HCT116 (cell line): ENCODE data around the gene PREB. TPM values are rescaled to one million over a fixed set of nuclear protein-coding genes. Genes with fewer than 3 reads are reported as not detected.
A peak's percentile ranks its signal among the peaks of the same experiment; 100 is the strongest.
"Not testable (repeated sequence)": the region's sequence is repeated elsewhere in the genome, so short reads cannot be mapped to it uniquely, and the experiment has no call there.

Experiments
- ATAC-seq: fragments of 200-7000 bp; cut with Tn5 transposase; 2 replicates; pipeline ENCODE4 v1.9.1; 2020; ENCODE audit warnings: mild to moderate bottlenecking, moderate library complexity
- BruUV-seq: library from RNA; stranded (reverse); fragments of 400-500 nt; replicated peaks from 2 replicates; lab custom pipeline; 2021; lab: Mats Ljungman, UMichigan
- CTCF ChIA-PET: fragments of 300-600 bp; sonication (Branson Sonifier 250); formaldehyde crosslinking; loops from one replicate; lab custom pipeline; 2021; ENCODE audit warnings: antibody characterized with exemption; lab: Charles Lee
- POLR2A ChIA-PET: fragments of 300-600, 350-600 bp; sonication (Branson Sonifier 250); formaldehyde crosslinking; loops from one replicate; lab custom pipeline; 2021; ENCODE audit warnings: antibody characterized with exemption; lab: Charles Lee
- RAD21 ChIA-PET, 2 experiments: fragments of 300-600 bp; sonication (Branson Sonifier 250); formaldehyde crosslinking; loops; one replicate each; lab custom pipeline; 2023; ENCODE audit warnings: low total read pairs in 2 of 2; ENCODE audit not compliant: uncharacterized antibody in 2 of 2, unreplicated experiment in 2 of 2, low non-redundant PET in 1 of 2; lab: Charles Lee
- DNase-seq: peaks from one replicate; pipeline ENCODE4 v3.0.0-alpha.2; 2010; ENCODE audit warnings: low read depth, low spot score
- H2AFZ ChIP-seq: fragments of 200-600 bp; shearing (Covaris generic), sonication (generic); 2 replicates; pipeline ENCODE4 v1.6.1; 2017; ENCODE audit warnings: low read depth, mixed run types, mixed read lengths, antibody characterized with exemption, low read length; ENCODE audit not compliant: poor library complexity, severe bottlenecking
- H3K27ac ChIP-seq: 2 replicates; pipeline ENCODE4 v1.5.1; 2012; ENCODE audit warnings: low read depth, low read length
- H3K27me3 ChIP-seq: fragments of 200-600 bp; sonication (generic); 2 replicates; pipeline ENCODE4 v1.6.1; 2016; ENCODE audit warnings: mixed run types, low read length, mixed read lengths; ENCODE audit not compliant: insufficient read depth
- H3K36me3 ChIP-seq, 2 experiments: fragments of 200-500 bp in 1 of 2; fragments of 200-600 bp in 1 of 2; sonication (Bioruptor generic) in 1 of 2; sonication (generic) in 1 of 2; 2 replicates each; pipeline versions ENCODE4 v1.5.1 to v1.6.1; 2014 to 2016; ENCODE audit warnings: low read length in 2 of 2, inconsistent platforms in 1 of 2, mixed read lengths in 1 of 2, mixed run types in 1 of 2; ENCODE audit not compliant: insufficient read depth in 2 of 2, control insufficient read depth in 1 of 2
- H3K4me1 ChIP-seq, 2 experiments: fragments of 200-600 bp in 1 of 2; sonication (generic) in 1 of 2; 2 replicates each; pipeline versions ENCODE4 v1.5.1 to v1.6.1; 2012 to 2017; ENCODE audit warnings: low read length in 2 of 2, inconsistent platforms in 1 of 2, mild to moderate bottlenecking in 1 of 2, mixed read lengths in 1 of 2, mixed run types in 1 of 2, moderate library complexity in 1 of 2; ENCODE audit not compliant: insufficient read depth in 2 of 2, control insufficient read depth in 1 of 2
- H3K4me2 ChIP-seq: fragments of 200-600 bp; sonication (generic); 2 replicates; pipeline ENCODE4 v1.6.1; 2017; ENCODE audit warnings: mixed run types, low read length, mixed read lengths
- H3K4me3 ChIP-seq, 2 experiments: fragments of 200-600 bp in 1 of 2; sonication (generic) in 1 of 2; replicated peaks in 1 of 2; 2 replicates each; pipeline ENCODE4 v1.5.1; 2011 to 2016; ENCODE audit warnings: low read length in 2 of 2, control low read depth in 1 of 2, low read depth in 1 of 2, mild to moderate bottlenecking in 1 of 2, mixed read lengths in 1 of 2, mixed run types in 1 of 2
- H3K79me2 ChIP-seq: fragments of 200-600 bp; sonication (generic); 2 replicates; pipeline ENCODE4 v1.6.1; 2017; ENCODE audit warnings: mild to moderate bottlenecking, mixed run types, low read length, moderate library complexity, mixed read lengths; ENCODE audit not compliant: insufficient read depth
- H3K9ac ChIP-seq: fragments of 200-600 bp; sonication (generic); 2 replicates; pipeline ENCODE4 v1.6.1; 2016; ENCODE audit warnings: low read length, mixed read lengths
- H3K9me2 ChIP-seq: fragments of 200-600 bp; sonication (generic), shearing (Covaris generic); 2 replicates; pipeline ENCODE4 v1.6.1; 2017; ENCODE audit warnings: mixed run types, mild to moderate bottlenecking, moderate library complexity; ENCODE audit not compliant: insufficient read depth
- H3K9me3 ChIP-seq, 2 experiments: fragments of 200-500 bp in 1 of 2; fragments of 200-600 bp in 1 of 2; sonication (Bioruptor generic) in 1 of 2; sonication (generic) in 1 of 2; 2 replicates each; pipeline ENCODE4 v1.6.1; 2014 to 2017; ENCODE audit warnings: low read length in 2 of 2, mixed read lengths in 2 of 2, inconsistent platforms in 1 of 2, low read depth in 1 of 2, mild to moderate bottlenecking in 1 of 2, mixed run types in 1 of 2, moderate library complexity in 1 of 2; ENCODE audit not compliant: control insufficient read depth in 1 of 2, insufficient read depth in 1 of 2
- H4K20me1 ChIP-seq: fragments of 200-600 bp; sonication (generic), shearing (Covaris generic); 2 replicates; pipeline ENCODE4 v1.6.1; 2017; ENCODE audit warnings: mixed run types, mild to moderate bottlenecking, moderate library complexity; ENCODE audit not compliant: insufficient read depth
- CBX3 ChIP-seq: IDR thresholded peaks from 2 replicates; pipeline ENCODE4 v1.6.1; 2012; ENCODE audit warnings: low read depth
- EGR1 ChIP-seq: IDR thresholded peaks from 2 replicates; pipeline ENCODE4 v1.6.1; 2012; ENCODE audit warnings: low read depth
- RAD21 ChIP-seq: IDR thresholded peaks from 2 replicates; pipeline ENCODE4 v1.6.1; 2012; ENCODE audit warnings: low read depth, mild to moderate bottlenecking
- ZFX ChIP-seq: fragments of 450-650 bp; IDR thresholded peaks from 2 replicates; pipeline ENCODE4 v1.6.1; 2017
- intact Hi-C: fragments of 100-400 bp; cut with micrococcal nuclease; formaldehyde crosslinking; loops from 2 replicates; pipeline ENCODE4 v1.10.0; 2022
- total RNA-seq: library from RNA; stranded (reverse); gene quantifications from one replicate; pipeline ENCODE4 v1.2.1, GENCODE V29; 2021; ENCODE audit not compliant: unreplicated experiment
- TF ChIP-seq, protein P1 (sequence below): IDR thresholded peaks from 2 replicates; pipeline ENCODE4 v1.6.1; 2012

PREB gene
- total RNA-seq, 1 experiment from 2014 or later = 54.2 TPM

- no peak overlapping the region for H2AFZ ChIP-seq
- no peak for DNase-seq
- intact Hi-C loops = no loop called here
- H3K9me2 ChIP-seq = no peaks in the 10 kb centered on the region
- no peaks in the 10 kb centered on the region for H3K9me3 ChIP-seq
- H3K79me2 ChIP-seq = no peaks in the 10 kb centered on the region
- H3K9ac ChIP-seq = no peak overlapping the region
- ChIA-PET RAD21 (no interaction called here), POLR2A (no interaction called here), CTCF (no interaction called here)
- H3K4me3 ChIP-seq = no peak overlapping the region
- H3K27me3 ChIP-seq = no peaks in the 10 kb centered on the region
- TF ChIP-seq EGR1 = no peak
- TF ChIP-seq RAD21 = no peak
- TF ChIP-seq ZFX = no peak
- no peak for TF ChIP-seq CBX3
- TF ChIP-seq, protein P1, sequence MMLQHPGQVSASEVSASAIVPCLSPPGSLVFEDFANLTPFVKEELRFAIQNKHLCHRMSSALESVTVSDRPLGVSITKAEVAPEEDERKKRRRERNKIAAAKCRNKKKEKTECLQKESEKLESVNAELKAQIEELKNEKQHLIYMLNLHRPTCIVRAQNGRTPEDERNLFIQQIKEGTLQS = no peak
- no peaks in the 10 kb centered on the region for H4K20me1 ChIP-seq
- H3K4me1 ChIP-seq = peaks cover 0 to 12% of the 10 kb centered on the region in 2 experiments; a peak in 2 of 4 replicates
- no TSS peak for BruUV-seq
- H3K4me2 ChIP-seq = no peak overlapping the region
- no peak for ATAC-seq
- no peaks in the 10 kb centered on the region for H3K36me3 ChIP-seq
- H3K27ac ChIP-seq = no peak overlapping the region
Measured at GRCh38 chr2:27121906-27122305, 12.5 kb downstream of the PREB start.

GRCh38 chr2:27119330-27119670, 15.1 kb downstream of the PREB start:
- H3K9me3 ChIP-seq, intact Hi-C loops, BruUV-seq, H3K36me3 ChIP-seq, ATAC-seq, H3K79me2 ChIP-seq, H3K27ac ChIP-seq, DNase-seq, H3K9me2 ChIP-seq, POLR2A ChIA-PET, CTCF ChIA-PET, H3K27me3 ChIP-seq, H4K20me1 ChIP-seq, RAD21 ChIA-PET, H2AFZ ChIP-seq: not testable (repeated sequence)
- peak overlapping the region in 1 of 2 experiments; percentile 53; a peak in 2 of 4 replicates for H3K4me3 ChIP-seq
- peaks cover 0 to 17% of the 10 kb centered on the region in 2 experiments; a peak in 3 of 4 replicates for H3K4me1 ChIP-seq
- H3K9ac ChIP-seq = peak overlapping the region; percentile 56
- peak overlapping the region; percentile 76 for H3K4me2 ChIP-seq
